Measurements from ENCODE around the gene CBX1.

DNA sequence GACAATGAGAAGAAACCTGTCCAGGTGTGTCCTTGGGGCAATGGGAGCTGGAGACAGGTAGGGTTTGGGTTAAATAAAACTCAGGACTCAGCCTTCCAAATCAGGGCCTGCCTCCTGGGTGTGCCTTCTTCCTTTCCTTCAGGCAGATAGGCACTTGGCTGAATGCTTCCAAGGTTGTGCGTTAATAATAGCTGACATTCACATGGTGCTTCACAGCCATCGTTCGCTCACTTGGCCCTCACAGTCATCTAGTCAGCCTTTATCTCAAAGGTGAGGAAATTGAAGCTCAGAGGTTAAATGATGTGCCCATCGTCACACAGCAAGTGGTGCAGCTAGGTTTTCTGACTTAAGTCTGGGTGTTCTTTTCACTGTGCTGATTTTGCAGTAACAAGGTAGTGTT is 43.7 kb downstream of the CBX1 start:
- TF ChIP-seq, protein P1, sequence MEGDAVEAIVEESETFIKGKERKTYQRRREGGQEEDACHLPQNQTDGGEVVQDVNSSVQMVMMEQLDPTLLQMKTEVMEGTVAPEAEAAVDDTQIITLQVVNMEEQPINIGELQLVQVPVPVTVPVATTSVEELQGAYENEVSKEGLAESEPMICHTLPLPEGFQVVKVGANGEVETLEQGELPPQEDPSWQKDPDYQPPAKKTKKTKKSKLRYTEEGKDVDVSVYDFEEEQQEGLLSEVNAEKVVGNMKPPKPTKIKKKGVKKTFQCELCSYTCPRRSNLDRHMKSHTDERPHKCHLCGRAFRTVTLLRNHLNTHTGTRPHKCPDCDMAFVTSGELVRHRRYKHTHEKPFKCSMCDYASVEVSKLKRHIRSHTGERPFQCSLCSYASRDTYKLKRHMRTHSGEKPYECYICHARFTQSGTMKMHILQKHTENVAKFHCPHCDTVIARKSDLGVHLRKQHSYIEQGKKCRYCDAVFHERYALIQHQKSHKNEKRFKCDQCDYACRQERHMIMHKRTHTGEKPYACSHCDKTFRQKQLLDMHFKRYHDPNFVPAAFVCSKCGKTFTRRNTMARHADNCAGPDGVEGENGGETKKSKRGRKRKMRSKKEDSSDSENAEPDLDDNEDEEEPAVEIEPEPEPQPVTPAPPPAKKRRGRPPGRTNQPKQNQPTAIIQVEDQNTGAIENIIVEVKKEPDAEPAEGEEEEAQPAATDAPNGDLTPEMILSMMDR (IDR thresholded peaks at IDR 0.05), result no peak
- TF ChIP-seq POLR2A (IDR thresholded peaks at IDR 0.05), result no peak

Data from testis (tissue), 2 donors.